ENCODE measurements around the gene GPC3. TPM values are rescaled to one million over a fixed set of nuclear protein-coding genes. Genes with fewer than 3 reads are reported as not detected.

GPC3 gene
- polyA plus RNA-seq (2011; rRNA removed) (0.04 TPM in 1 of 2 replicates, not detected in the other), polyA plus RNA-seq (2017; fragmentation: RNase III; extraction: RNeasy Plus Mini Kit Qiagen cat#74134 plus additional on column Dnase treatment) (not detected in 3 replicates), polyA minus RNA-seq (2011; rRNA and poly(A)+ RNA removed) (not detected in 2 replicates)
- not detected in 2 replicates for polyA plus RNA-seq (2012; cell fraction: cytosol; rRNA removed)
- 0.01 TPM in 1 of 2 replicates, not detected in the other for polyA plus RNA-seq (2012; cell fraction: nucleus; rRNA removed)

DNA sequence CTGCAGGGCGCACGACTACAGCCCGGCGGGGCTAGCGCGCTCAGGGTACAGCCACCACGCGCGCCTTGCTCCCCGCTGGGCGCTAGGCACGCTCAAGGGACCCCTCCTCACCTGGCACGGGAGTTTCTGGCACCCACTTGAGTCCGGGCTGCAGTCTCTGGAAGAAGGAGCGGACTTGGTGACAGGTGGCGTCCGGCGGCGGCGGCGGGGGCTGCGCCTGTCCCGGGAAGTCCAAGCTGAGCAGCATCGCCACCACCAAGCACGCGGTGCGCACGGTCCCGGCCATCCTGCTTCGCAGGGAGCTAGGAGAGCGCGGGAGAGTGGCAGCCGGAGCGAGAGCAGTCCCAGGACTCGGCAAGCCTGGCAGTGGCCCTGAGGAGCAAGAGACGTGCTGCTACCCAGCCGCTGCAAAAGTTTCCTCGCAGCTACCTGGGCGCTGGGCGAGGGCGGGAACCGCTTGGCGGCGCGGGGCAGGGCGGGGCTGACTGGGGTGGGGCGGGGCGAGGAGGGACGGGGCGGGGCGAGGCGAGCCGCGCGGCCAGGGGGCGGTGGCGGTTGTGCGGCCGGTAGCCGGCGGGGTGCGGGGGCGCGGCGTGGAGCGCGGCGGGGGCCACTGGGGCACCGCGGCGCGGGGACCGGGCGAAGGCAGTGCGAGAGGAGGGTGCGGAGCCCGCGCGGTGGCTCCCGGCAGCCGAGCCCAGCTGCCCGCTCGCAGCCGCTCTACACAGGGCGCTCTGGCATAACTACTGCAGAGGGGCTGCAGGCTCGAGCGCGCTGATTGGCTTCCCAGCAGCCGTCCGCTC, at the start of gene GPC3:
TSS of gene GPC3 (minus strand) at position 431 of the 803 bp plus-strand sequence.
- Histone ChIP-seq H3K4me3 (peak within 1 kb of the TSS; percentile 43), H3K4me1 (no peaks in the 10 kb centered on the region), H3K4me2 (peak within 1 kb of the TSS; percentile 76), H3K9me3 (no peaks in the 10 kb centered on the region), H3K27ac (no peak within 1 kb of the TSS)
- FAIRE-seq (no peak), DNase-seq (ENCODE audit: low read depth in 1 of 2, low spot score in 1 of 2) (peak; percentile 8 to 16), ATAC-seq (peak; percentile 91 to 95)
- 12% methylated on average over 10 of the region's 90 CpGs for WGBS (ENCODE audit: missing lambda C conversion rate)
- TF ChIP-seq, protein P1, sequence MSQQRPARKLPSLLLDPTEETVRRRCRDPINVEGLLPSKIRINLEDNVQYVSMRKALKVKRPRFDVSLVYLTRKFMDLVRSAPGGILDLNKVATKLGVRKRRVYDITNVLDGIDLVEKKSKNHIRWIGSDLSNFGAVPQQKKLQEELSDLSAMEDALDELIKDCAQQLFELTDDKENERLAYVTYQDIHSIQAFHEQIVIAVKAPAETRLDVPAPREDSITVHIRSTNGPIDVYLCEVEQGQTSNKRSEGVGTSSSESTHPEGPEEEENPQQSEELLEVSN (IDR thresholded peaks at IDR 0.05; ENCODE audit: borderline replicate concordance, low read depth) = peak; percentile 93
- TF ChIP-seq HOXA7 (CRISPR knock-in tag; IDR thresholded peaks at IDR 0.05) (no peak), MAX (IDR thresholded peaks at IDR 0.05) (peak; percentile 70)
- POLR2A ChIA-PET = no interaction called here
- CTCF ChIA-PET = no interaction called here

DNA sequence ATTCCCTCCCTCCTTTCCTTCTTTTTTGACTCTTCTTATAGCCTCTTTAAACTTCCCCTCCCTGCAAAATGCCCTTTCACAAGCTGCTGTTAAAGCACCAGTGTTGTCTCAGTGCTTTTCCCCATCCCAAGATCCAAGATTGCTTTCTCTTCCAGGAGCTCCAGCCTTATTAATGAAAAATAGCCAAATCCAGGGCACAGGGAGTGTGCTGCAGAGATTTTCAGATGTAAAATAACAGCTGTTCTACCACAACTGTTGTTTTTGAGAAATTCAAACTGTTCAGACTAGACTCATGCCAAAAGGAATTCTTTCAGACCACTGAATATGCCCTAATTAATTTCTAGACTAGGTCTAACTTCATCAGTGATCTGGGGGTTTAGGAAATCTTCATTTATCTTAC, 47.0 kb upstream of the GPC3 start:
- ChIA-PET POLR2A (no interaction called here), CTCF (no interaction called here)
- H3K9me3 ChIP-seq = no peaks in the 10 kb centered on the region
- no peak overlapping the region for H3K4me2 ChIP-seq
- DNase-seq (ENCODE audit: low read depth in 1 of 2, low spot score in 1 of 2) (no peak), FAIRE-seq (no peak), ATAC-seq (no peak)
- no peak overlapping the region for H3K4me3 ChIP-seq
- H3K27ac ChIP-seq = no peak overlapping the region
- H3K4me1 ChIP-seq = no peaks in the 10 kb centered on the region
- no peak for TF ChIP-seq TFCP2L1 (CRISPR knock-in tag; IDR thresholded peaks at IDR 0.05)
- TF ChIP-seq HDAC2 (IDR thresholded peaks at IDR 0.05) = no peak
- no peak for TF ChIP-seq KDM5A (IDR thresholded peaks at IDR 0.05)
- TF ChIP-seq CEBPB (IDR thresholded peaks at IDR 0.05) = no peak
- TF ChIP-seq RARB (CRISPR knock-in tag; IDR thresholded peaks at IDR 0.05) = no peak
- TF ChIP-seq EP300 (IDR thresholded peaks at IDR 0.05) = no peak
- TF ChIP-seq ZFP36 (IDR thresholded peaks at IDR 0.05; ENCODE audit: borderline replicate concordance, partially characterized antibody) = no peak
- TF ChIP-seq USF2 (IDR thresholded peaks at IDR 0.05) = no peak
- TF ChIP-seq FOXS1 (CRISPR knock-in tag; IDR thresholded peaks at IDR 0.05) = no peak
- no peak for TF ChIP-seq ZC3H11A (IDR thresholded peaks at IDR 0.05)
- no peak for TF ChIP-seq ELK1 (IDR thresholded peaks at IDR 0.05; ENCODE audit: low read depth, low read length)
- no peak for TF ChIP-seq MYC (IDR thresholded peaks at IDR 0.05; ENCODE audit: borderline replicate concordance, low read length)
- TF ChIP-seq BHLHE40 (IDR thresholded peaks at IDR 0.05; ENCODE audit: low read depth, low read length) = no peak
- TF ChIP-seq, protein P2, sequence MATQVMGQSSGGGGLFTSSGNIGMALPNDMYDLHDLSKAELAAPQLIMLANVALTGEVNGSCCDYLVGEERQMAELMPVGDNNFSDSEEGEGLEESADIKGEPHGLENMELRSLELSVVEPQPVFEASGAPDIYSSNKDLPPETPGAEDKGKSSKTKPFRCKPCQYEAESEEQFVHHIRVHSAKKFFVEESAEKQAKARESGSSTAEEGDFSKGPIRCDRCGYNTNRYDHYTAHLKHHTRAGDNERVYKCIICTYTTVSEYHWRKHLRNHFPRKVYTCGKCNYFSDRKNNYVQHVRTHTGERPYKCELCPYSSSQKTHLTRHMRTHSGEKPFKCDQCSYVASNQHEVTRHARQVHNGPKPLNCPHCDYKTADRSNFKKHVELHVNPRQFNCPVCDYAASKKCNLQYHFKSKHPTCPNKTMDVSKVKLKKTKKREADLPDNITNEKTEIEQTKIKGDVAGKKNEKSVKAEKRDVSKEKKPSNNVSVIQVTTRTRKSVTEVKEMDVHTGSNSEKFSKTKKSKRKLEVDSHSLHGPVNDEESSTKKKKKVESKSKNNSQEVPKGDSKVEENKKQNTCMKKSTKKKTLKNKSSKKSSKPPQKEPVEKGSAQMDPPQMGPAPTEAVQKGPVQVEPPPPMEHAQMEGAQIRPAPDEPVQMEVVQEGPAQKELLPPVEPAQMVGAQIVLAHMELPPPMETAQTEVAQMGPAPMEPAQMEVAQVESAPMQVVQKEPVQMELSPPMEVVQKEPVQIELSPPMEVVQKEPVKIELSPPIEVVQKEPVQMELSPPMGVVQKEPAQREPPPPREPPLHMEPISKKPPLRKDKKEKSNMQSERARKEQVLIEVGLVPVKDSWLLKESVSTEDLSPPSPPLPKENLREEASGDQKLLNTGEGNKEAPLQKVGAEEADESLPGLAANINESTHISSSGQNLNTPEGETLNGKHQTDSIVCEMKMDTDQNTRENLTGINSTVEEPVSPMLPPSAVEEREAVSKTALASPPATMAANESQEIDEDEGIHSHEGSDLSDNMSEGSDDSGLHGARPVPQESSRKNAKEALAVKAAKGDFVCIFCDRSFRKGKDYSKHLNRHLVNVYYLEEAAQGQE (IDR thresholded peaks at IDR 0.05) = no peak
- no peak for TF ChIP-seq HEYL (CRISPR knock-in tag; IDR thresholded peaks at IDR 0.05)
- no peak for TF ChIP-seq KDM1A (IDR thresholded peaks at IDR 0.05; ENCODE audit: low read depth)
